Endodermal cell (in vitro differentiated cells): ENCODE results near the gene E2F6. TPM values are rescaled to one million over a fixed set of nuclear protein-coding genes. Genes with fewer than 3 reads are reported as not detected.

Experiments
- DNase-seq: peaks from one replicate; pipeline ENCODE4 v3.0.0-alpha.2; 2017
- H3K27ac ChIP-seq: 2 replicates; pipeline ENCODE4 v1.5.1; 2013; ENCODE audit warnings: mild to moderate bottlenecking, low read depth, low read length, moderate library complexity
- H3K27me3 ChIP-seq: 2 replicates; pipeline ENCODE4 v1.6.1; 2013; ENCODE audit warnings: mild to moderate bottlenecking, low read length, moderate library complexity; ENCODE audit not compliant: insufficient read depth, control insufficient read depth, poor library complexity, severe bottlenecking
- H3K36me3 ChIP-seq: 2 replicates; pipeline ENCODE4 v1.7.0; 2013; ENCODE audit warnings: mild to moderate bottlenecking, low read length, moderate library complexity; ENCODE audit not compliant: control insufficient read depth, insufficient read depth
- H3K4me1 ChIP-seq: one replicate; pipeline ENCODE4 v1.7.0; 2013; ENCODE audit warnings: low read length; ENCODE audit not compliant: control insufficient read depth, insufficient read depth
- H3K4me3 ChIP-seq: 2 replicates; pipeline ENCODE4 v1.5.1; 2013; ENCODE audit warnings: mild to moderate bottlenecking, low read length, moderate library complexity
- H3K9ac ChIP-seq: 2 replicates; pipeline ENCODE4 v1.6.1; 2013; ENCODE audit warnings: mild to moderate bottlenecking, low read length, moderate library complexity; ENCODE audit not compliant: poor library complexity, severe bottlenecking; ENCODE audit errors: extremely low read depth
- H3K9me3 ChIP-seq: 2 replicates; pipeline ENCODE4 v1.6.1; 2013; ENCODE audit warnings: mild to moderate bottlenecking, low read length, moderate library complexity; ENCODE audit not compliant: control insufficient read depth
- H3K27ac Mint-ChIP-seq: 2 replicates; pipeline ENCODE4 v1.8.0; 2020; ENCODE audit warnings: mixed read lengths
- H3K27me3 Mint-ChIP-seq: 2 replicates; pipeline ENCODE4 v1.8.0; 2021; ENCODE audit warnings: mild to moderate bottlenecking, mixed read lengths; ENCODE audit not compliant: insufficient read depth
- H3K36me3 Mint-ChIP-seq: 2 replicates; pipeline ENCODE4 v1.8.0; 2020; ENCODE audit warnings: low read depth, mixed read lengths
- H3K4me1 Mint-ChIP-seq: 2 replicates; pipeline ENCODE4 v1.8.0; 2020; ENCODE audit warnings: mixed read lengths
- H3K4me3 Mint-ChIP-seq: 2 replicates; pipeline ENCODE4 v1.8.0; 2020; ENCODE audit warnings: mild to moderate bottlenecking, moderate library complexity, mixed read lengths
- H3K9me3 Mint-ChIP-seq: 2 replicates; pipeline ENCODE4 v1.8.0; 2020; ENCODE audit warnings: mild to moderate bottlenecking, mixed read lengths
- WGBS, 2 experiments: methylation state at CpG; one replicate each; pipeline versions ENCODE4 v1.1.5 to v1.1.7; 2013; ENCODE audit warnings: missing lambda C conversion rate in 2 of 2, mixed read lengths in 1 of 2; ENCODE audit not compliant: insufficient coverage in 1 of 2, insufficient read length in 1 of 2; 5-methylcytosine and 5-hydroxymethylcytosine counted together
- total RNA-seq, 2 donors: library from RNA; stranded (reverse); fragmentation: NEBNext Ultra II Directional in 1 of 2; extraction: Animal tissue kit (Norgen Biotek cat#: 25700) in 1 of 2; gene quantifications; 2 replicates in 1 of 2; 3 replicates in 1 of 2; pipeline ENCODE4 v1.2.1, GENCODE V29; 2021
- TF ChIP-seq, protein P1 (sequence below): fragments of 200-600 bp; sonication (generic); conservative IDR thresholded peaks from 2 replicates; pipeline ENCODE4 v1.5.0; 2021; ENCODE audit warnings: antibody characterized with exemption, mild to moderate bottlenecking

The E2F6 gene
- total RNA-seq, 2 donors from 2014 or later = 24.9 to 30.3 TPM

DNA sequence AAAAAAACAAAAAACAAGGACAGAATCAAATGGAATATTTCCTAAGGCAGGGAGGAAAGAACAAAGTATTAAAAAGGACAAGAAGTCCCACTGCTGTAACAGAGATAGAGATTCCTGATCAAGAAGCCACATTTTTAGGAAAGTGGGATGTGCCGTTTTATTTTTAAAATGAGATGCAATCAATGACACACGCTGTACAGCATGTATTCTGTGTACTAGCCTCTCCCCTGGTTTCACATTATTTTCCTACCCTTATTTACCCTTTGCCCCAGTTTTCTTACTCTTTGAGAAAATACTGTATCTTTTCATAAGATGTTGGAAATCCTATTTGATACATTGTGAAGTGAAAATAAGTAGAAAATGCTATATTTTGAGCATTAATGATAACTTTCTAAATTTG, 45.8 kb downstream of the E2F6 start:
- Histone ChIP-seq H3K27ac (no peak overlapping the region), H3K9me3 (peaks cover 18% of the 10 kb centered on the region), H3K36me3 (no peaks in the 10 kb centered on the region), H3K9ac (no peak overlapping the region), H3K27me3 (no peaks in the 10 kb centered on the region), H3K4me1 (no peaks in the 10 kb centered on the region), H3K4me3 (no peak overlapping the region)
- Mint-ChIP-seq H3K36me3 (peaks cover 5% of the 10 kb centered on the region), H3K9me3 (peaks cover 30% of the 10 kb centered on the region), H3K27ac (no peak overlapping the region), H3K4me1 (peaks cover 7% of the 10 kb centered on the region), H3K4me3 (no peak overlapping the region), H3K27me3 (peaks cover 10% of the 10 kb centered on the region)
- TF ChIP-seq, protein P1, sequence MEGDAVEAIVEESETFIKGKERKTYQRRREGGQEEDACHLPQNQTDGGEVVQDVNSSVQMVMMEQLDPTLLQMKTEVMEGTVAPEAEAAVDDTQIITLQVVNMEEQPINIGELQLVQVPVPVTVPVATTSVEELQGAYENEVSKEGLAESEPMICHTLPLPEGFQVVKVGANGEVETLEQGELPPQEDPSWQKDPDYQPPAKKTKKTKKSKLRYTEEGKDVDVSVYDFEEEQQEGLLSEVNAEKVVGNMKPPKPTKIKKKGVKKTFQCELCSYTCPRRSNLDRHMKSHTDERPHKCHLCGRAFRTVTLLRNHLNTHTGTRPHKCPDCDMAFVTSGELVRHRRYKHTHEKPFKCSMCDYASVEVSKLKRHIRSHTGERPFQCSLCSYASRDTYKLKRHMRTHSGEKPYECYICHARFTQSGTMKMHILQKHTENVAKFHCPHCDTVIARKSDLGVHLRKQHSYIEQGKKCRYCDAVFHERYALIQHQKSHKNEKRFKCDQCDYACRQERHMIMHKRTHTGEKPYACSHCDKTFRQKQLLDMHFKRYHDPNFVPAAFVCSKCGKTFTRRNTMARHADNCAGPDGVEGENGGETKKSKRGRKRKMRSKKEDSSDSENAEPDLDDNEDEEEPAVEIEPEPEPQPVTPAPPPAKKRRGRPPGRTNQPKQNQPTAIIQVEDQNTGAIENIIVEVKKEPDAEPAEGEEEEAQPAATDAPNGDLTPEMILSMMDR = no peak
- DNase-seq = no peak
- 100% methylated on average over 2 of the region's 2 CpGs; no CpG with 5 or more reads in 1 of the 2 experiments for WGBS, 2 experiments

DNA sequence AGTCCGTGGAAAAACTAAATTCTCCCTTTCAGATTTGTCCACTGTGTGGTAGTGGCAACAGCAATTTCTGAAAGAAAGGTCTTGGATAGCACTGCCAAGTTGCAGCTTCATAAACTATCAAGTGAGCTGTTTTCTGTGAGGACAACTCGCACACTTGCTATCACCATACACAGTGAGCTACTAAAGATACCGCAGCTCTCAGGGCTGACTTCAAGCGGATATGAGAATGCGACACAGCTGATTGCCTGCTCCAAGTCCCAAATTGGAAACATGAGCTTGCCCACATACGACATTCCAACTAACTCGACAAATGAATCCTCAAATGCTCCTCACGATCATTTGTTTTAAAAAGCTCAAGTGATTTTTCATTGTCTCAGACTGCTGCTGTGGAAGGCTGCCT, 46.2 kb downstream of the E2F6 start:
- Mint-ChIP-seq H3K4me1 (peaks cover 7% of the 10 kb centered on the region), H3K9me3 (peaks cover 30% of the 10 kb centered on the region), H3K36me3 (peaks cover 5% of the 10 kb centered on the region), H3K4me3 (no peak overlapping the region), H3K27ac (no peak overlapping the region), H3K27me3 (peaks cover 5% of the 10 kb centered on the region)
- 93 to 96% methylated on average over 8 of the region's 8 CpGs for WGBS, 2 experiments
- Histone ChIP-seq H3K36me3 (no peaks in the 10 kb centered on the region), H3K27me3 (no peaks in the 10 kb centered on the region), H3K4me3 (no peak overlapping the region), H3K4me1 (no peaks in the 10 kb centered on the region), H3K9ac (no peak overlapping the region), H3K9me3 (peaks cover 18% of the 10 kb centered on the region), H3K27ac (no peak overlapping the region)
- no peak for DNase-seq
- TF ChIP-seq, protein P1 = no peak

DNA sequence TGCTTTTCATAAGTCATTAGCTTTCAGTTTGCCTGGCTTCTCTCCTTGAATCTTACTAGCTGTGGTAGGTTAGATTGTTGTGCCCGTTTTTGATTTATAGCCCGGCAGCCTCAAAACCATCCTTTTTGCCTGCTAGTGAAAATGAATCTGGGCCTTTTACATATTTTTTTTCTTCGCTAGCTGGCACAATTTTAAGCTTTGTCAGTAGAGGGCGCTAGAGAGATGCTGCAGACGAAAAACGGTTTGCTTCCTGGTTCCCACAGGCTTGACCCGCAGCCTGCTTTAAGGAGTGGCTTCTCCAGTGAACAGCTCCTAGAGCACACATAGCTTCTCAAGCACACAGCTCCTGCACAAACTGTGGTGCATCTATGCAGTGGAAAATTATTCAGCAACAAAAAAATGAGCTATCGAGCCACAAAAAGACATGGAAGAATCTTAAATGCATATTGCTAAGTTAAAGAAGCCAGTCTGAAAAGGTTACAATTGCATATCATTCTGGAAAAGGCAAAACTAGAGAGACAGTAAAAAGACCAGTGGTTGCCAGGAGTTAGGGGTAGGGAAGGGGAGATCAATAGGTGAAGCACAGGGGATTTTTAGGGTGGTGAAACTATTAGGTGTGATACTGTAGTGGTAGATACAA, 47.9 kb downstream of the E2F6 start:
- Histone ChIP-seq H3K4me3 (no peak overlapping the region), H3K27ac (no peak overlapping the region), H3K9me3 (peaks cover 18% of the 10 kb centered on the region), H3K36me3 (no peaks in the 10 kb centered on the region), H3K9ac (no peak overlapping the region), H3K4me1 (no peaks in the 10 kb centered on the region), H3K27me3 (no peaks in the 10 kb centered on the region)
- TF ChIP-seq, protein P1 = peak; percentile 70
- Mint-ChIP-seq H3K4me1 (peaks cover 7% of the 10 kb centered on the region), H3K9me3 (peaks cover 30% of the 10 kb centered on the region), H3K27ac (no peak overlapping the region), H3K36me3 (peaks cover 5% of the 10 kb centered on the region), H3K27me3 (peaks cover 2% of the 10 kb centered on the region), H3K4me3 (no peak overlapping the region)
- 53 to 60% methylated on average over 5 to 8 of the region's 8 CpGs for WGBS, 2 experiments
- peak; percentile 70 for DNase-seq
